WERI-Rb-1 (cell line): Measurements from ENCODE around the gene CEND1.

Experiments used
- DNase-seq: peaks from one replicate; pipeline ENCODE4 v3.0.0-alpha.2; 2020
- H3K27ac ChIP-seq: fragments of 250-450 bp; sonication (Bioruptor Pico); 2 replicates; pipeline ENCODE4 v1.5.1; 2020; ENCODE audit warnings: mild to moderate bottlenecking, moderate library complexity
- H3K27me3 ChIP-seq: fragments of 250-450 bp; sonication (Bioruptor Pico); 2 replicates; pipeline ENCODE4 v1.5.1; 2021; ENCODE audit warnings: mild to moderate bottlenecking, low read depth, moderate library complexity; ENCODE audit not compliant: insufficient read depth, severe bottlenecking
- H3K36me3 ChIP-seq: fragments of 250-450 bp; sonication (Bioruptor Pico); 2 replicates; pipeline ENCODE4 v1.5.1; 2020; ENCODE audit warnings: mild to moderate bottlenecking, moderate library complexity
- H3K4me3 ChIP-seq: 2 replicates; pipeline ENCODE4 v1.5.1; 2011; ENCODE audit warnings: low read depth, mild to moderate bottlenecking, control low read depth, low read length
- H3K9me3 ChIP-seq: fragments of 250-450 bp; sonication (Bioruptor Pico); 2 replicates; pipeline ENCODE4 v1.5.1; 2021; ENCODE audit warnings: mild to moderate bottlenecking, moderate library complexity; ENCODE audit not compliant: severe bottlenecking
- TF ChIP-seq, protein P1 (sequence below): IDR thresholded peaks from 2 replicates; pipeline ENCODE4 v1.5.1; 2011; ENCODE audit warnings: low read depth, mild to moderate bottlenecking, control low read depth, inconsistent platforms, low read length

Gene CEND1

GRCh38 chr11:829176-829846 lies 39.4 kb upstream of the CEND1 start:
- Histone ChIP-seq H3K9me3 (no peaks in the 10 kb centered on the region), H3K27ac (peak overlapping the region; percentile 97), H3K36me3 (peaks cover 19% of the 10 kb centered on the region), H3K4me3 (no peak overlapping the region), H3K27me3 (no peaks in the 10 kb centered on the region)
- no peak for DNase-seq
- TF ChIP-seq, protein P1, sequence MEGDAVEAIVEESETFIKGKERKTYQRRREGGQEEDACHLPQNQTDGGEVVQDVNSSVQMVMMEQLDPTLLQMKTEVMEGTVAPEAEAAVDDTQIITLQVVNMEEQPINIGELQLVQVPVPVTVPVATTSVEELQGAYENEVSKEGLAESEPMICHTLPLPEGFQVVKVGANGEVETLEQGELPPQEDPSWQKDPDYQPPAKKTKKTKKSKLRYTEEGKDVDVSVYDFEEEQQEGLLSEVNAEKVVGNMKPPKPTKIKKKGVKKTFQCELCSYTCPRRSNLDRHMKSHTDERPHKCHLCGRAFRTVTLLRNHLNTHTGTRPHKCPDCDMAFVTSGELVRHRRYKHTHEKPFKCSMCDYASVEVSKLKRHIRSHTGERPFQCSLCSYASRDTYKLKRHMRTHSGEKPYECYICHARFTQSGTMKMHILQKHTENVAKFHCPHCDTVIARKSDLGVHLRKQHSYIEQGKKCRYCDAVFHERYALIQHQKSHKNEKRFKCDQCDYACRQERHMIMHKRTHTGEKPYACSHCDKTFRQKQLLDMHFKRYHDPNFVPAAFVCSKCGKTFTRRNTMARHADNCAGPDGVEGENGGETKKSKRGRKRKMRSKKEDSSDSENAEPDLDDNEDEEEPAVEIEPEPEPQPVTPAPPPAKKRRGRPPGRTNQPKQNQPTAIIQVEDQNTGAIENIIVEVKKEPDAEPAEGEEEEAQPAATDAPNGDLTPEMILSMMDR, result no peak

- Histone ChIP-seq H3K27ac (peak overlapping the region; percentile 97), H3K9me3 (no peaks in the 10 kb centered on the region), H3K27me3 (no peaks in the 10 kb centered on the region), H3K36me3 (peaks cover 20% of the 10 kb centered on the region), H3K4me3 (peak overlapping the region; percentile 61)
- TF ChIP-seq, protein P1, result no peak
- DNase-seq, result peak; percentile 74
These were observed 38.8 kb upstream of the CEND1 start for GRCh38 chr11:828506-829175.

- peak within 1 kb of the TSS; percentile 97 for H3K27ac ChIP-seq
- no peaks in the 10 kb centered on the region for H3K27me3 ChIP-seq
- H3K36me3 ChIP-seq, result peaks cover 21% of the 10 kb centered on the region
- H3K9me3 ChIP-seq, result no peaks in the 10 kb centered on the region
- peak within 1 kb of the TSS; percentile 61 for H3K4me3 ChIP-seq
- no peak for DNase-seq
- TF ChIP-seq, protein P1, result no peak
These were observed 38.0 kb upstream of the CEND1 start, which contains the start of gene CRACR2B for GRCh38 chr11:827897-828192. TSS of gene CRACR2B (plus strand) at chr11:827919. CDS start at chr11:828608, 689 bp downstream.

- peak overlapping the region; percentile 97 for H3K27ac ChIP-seq
- no peaks in the 10 kb centered on the region for H3K9me3 ChIP-seq
- TF ChIP-seq, protein P1, result 0 out of 2 replicates have a peak, but pooled peaks have one; percentile 11
- DNase-seq, result peak; percentile 94
- H3K36me3 ChIP-seq, result peaks cover 23% of the 10 kb centered on the region
- H3K4me3 ChIP-seq, result peak overlapping the region; percentile 61
- no peaks in the 10 kb centered on the region for H3K27me3 ChIP-seq
These were observed 37.4 kb upstream of the CEND1 start for GRCh38 chr11:827146-827896.

DNA sequence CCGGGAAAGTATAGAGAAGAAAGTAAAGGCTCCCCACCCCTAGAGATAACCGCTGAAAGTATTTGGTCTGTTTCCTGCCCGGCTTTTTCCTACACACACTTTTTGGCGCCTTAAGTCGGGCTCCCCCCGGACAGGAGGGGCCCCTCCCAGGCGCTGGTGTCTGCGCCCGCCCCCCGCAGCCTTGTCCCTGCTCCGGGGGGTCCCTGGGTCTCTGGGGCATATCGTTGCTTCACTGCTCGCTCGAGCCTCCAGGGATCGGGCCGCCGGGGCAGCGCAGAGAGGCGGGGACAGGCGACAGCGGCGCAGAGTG lies 36.9 kb upstream of the CEND1 start:
- TF ChIP-seq, protein P1, result no peak
- Histone ChIP-seq H3K9me3 (no peaks in the 10 kb centered on the region), H3K27me3 (no peaks in the 10 kb centered on the region), H3K27ac (peak overlapping the region; percentile 97), H3K36me3 (peaks cover 29% of the 10 kb centered on the region), H3K4me3 (peak overlapping the region; percentile 61)
- no peak for DNase-seq
